Activated T-helper 1 cell treated with Interleukin-2 at 50 U/mL for 16 hours (primary cell): ENCODE results near the gene ALKAL2.

Source experiments
- DNase-seq: peaks from one replicate; pipeline ENCODE4 v3.0.0-alpha.2; 2020; ENCODE audit warnings: low read depth

ALKAL2 gene

DNA sequence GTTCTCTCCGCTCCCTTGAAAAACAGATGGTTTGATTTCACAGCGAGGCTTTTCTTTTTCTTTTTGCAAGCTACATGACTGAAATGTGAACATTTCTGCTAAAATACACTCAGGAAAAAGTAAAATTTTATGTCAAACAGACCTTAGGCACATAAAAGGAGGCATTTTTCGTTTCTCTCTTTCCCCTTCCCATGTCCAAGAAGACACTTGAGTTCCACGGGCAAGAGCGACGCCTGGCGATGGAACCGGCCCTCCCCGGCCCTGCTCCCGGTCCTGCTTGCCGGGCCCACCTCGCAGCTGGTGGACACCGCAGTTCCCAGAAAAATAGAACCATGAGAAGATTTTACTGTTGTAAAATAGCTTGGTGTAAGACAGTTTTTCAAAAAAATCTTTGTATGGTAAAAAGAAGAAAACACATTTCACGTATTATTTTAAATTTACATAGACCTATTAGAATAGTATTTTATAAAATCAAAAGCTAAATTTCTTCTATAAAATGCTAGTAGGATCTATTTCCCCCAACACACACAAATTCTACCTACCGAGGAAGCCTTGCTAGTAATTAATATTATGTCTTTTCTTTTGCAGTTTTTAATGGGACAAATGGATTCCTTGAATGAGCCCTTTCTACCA is 2.3 kb upstream of the ALKAL2 start:
- peak; percentile 22 for DNase-seq

- DNase-seq: no peak
Observed at GRCh38 chr2:289362-290089, 1.6 kb upstream of the ALKAL2 start.

GRCh38 chr2:288758-289361 is 969 bp upstream of the ALKAL2 start:
- DNase-seq: no peak

DNA sequence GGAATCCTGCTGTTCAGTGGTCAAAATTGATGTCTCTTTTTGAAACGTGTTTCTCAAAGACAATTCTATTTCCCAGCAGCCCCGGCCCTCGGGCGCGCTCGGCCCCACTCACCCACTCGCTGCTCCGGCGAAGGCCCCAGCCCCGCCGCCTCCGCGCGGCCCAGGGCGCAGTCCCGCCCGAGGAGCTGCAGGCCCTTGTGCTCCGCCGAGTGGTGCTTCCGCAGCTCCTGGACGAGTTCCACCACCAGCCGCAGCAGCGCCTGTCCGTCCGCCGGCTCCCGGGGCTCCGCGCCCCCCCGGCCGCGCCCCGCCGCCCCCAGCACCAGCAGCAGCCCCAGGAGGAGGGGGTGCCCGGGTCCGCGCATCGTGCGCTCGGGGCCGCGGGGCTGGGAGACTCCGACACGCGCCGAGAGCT is 413 bp downstream of the ALKAL2 start:
- no peak for DNase-seq

- no peak for DNase-seq
Observed at GRCh38 chr2:286774-287392, 1.0 kb downstream of the ALKAL2 start.

DNA sequence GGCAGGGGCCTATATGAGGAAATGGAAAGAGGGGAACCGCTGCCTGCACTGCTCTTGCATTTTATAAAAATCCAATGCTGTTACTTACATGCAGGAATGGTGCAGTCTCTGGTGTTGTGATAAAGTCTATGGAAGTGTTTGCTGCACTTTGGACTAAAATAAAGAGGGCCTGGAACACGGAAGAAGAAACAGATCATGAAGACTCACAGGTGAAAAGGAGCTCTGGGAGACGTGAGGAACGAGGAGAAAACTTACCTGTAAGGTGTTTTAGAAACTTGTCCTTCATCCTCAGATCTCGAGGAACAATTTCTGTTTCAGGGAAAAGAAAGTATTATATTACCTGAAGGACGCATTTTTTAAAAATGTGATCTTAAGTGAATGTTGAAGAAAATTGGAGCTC is 1.9 kb downstream of the ALKAL2 start:
- no peak for DNase-seq

GRCh38 chr2:285531-285930 is 2.4 kb downstream of the ALKAL2 start:
- DNase-seq: no peak

DNA sequence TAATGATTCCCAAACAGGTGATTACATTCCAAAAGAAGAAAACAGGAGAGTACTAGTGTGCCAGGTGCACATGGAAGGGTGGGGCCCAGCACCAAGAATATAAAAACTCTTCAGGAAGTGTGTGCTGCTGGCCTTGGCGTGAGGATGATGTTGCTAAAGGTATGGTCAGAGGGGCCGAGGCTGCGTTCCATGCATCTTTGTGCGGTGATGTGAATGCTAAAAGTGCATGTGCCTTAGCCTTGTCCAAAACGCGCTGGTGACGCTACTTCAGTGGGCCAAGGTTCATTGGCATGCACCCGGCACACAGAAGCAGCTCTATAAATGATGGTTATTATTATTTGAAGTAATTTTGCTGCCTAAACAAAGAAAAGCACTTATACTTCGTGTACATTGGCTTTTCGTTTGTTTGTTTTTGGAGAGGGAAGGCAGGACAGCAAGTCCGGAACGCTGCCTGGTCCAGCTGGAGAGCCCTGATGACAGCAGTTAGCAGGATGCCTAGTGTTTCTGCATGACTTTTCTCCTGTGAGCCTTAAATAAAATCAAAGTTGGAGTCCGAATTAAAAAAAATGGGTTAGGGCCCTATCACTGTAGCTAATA is 2.9 kb downstream of the ALKAL2 start:
- DNase-seq: no peak

GRCh38 chr2:283996-284794 is 3.7 kb downstream of the ALKAL2 start:
- no peak for DNase-seq

DNA sequence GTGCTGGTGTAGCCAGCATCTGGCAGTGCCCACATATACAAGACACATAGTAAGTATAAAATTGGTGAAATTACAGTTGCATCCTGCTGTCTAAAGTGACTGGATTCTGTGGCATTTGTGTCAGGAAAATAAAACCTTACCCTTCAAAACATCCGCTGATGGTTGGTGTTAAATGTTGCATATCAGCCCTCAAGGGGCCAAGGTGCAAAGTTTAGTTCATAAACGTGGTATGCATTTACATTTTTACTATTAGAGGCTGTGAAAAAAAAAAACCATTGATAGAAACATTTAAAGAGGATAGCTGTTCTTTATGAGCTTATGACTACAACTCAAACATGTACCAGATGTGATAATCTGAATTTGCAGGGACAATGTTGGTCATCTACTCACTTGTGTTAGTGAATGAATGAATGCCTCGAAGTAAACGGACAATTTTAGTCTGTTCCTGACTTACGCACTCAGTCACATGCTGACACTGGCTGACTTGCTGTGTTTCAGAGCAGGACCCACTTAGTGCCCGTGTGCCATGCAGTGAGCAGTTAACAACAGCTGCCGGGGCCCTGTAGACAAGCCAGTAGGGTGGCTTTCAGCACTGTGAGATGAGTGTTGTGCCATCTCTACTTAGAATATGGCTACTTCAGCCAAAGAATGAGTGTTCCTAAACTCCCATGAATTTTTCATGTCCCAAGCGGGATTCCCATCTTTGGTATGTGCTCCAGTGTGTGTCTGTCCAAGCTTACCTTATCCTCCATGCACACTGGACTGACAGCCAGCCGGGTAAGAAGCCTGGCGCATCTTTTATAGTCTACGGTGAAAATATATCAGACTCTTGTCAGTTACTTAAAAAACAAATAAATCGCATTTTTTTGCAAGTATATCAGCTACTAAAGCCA is 5.3 kb downstream of the ALKAL2 start:
- DNase-seq: no peak

DNA sequence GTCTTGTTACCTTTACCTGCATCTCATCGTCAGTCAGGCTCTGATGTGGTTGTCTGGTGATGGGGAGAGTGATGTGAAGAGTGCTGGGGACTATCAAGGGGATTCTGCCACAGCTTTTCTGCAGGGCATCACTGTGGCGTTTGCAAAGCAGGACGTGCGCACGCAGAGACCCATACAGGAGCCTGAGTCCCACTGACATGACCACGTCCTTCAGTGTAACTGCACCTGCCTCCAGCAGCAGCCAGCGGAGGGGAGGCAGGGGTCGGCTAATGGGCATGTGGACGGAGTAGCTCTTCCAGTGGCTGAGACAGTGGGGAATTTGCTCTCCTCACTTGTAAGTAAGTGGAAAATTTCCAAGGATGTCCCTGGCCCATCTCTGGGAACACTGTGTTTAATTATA is 6.5 kb downstream of the ALKAL2 start:
- no peak for DNase-seq

- DNase-seq: no peak
Observed at GRCh38 chr2:280650-281110, 7.2 kb downstream of the ALKAL2 start.

- no peak for DNase-seq
Observed at GRCh38 chr2:279956-280649, 7.8 kb downstream of the ALKAL2 start.

DNA sequence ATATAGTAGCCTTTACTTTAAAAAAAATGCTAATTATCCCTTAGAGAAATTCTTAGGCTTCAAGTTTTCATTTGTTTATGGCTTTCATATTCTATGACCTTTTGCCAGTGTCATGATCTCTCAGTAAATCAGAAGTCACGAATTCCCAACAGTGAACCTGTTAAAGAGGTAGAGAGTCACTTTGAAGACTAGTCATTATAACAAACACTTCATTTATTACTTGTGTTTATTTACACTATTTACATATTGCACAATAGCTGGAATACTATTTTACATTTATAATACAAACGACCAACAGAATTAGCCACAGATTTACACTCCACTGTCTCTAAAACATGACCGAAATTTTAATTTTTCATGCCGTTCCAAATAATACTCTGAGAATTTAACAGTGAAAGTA is 8.5 kb downstream of the ALKAL2 start:
- no peak for DNase-seq

GRCh38 chr2:278927-279320 is 9.0 kb downstream of the ALKAL2 start:
- no peak for DNase-seq

DNA sequence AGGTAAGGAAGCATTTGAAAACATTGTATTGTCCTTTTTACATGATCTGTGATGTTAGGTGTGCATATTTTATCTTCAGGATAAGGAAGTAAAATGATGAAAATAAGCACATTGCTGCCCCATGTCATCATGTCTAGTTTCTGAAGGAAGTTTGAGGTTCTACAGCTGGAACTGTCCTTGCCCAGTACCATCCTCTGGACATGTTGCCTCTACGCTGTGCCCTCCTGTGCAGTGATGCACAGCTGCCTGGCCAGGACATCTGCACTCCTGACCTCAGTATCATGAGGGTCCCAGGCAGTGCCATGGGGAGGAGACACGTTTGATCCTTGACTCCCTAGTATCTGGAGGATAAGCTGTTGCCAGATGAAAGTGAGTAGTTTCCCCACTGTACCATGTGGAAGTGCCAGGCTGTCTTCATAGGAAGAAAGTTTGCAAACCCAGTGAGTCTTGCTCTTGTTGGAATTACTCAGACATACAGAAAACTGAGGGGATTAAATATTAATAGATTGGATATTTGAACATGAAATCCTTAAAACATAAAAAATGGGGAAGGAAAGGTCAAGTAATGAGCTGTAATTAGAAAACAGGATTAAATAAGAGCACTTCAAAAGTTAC is 9.5 kb downstream of the ALKAL2 start:
- no peak for DNase-seq

- DNase-seq: no peak
Observed at GRCh38 chr2:275466-275865, 12.4 kb downstream of the ALKAL2 start.

DNA sequence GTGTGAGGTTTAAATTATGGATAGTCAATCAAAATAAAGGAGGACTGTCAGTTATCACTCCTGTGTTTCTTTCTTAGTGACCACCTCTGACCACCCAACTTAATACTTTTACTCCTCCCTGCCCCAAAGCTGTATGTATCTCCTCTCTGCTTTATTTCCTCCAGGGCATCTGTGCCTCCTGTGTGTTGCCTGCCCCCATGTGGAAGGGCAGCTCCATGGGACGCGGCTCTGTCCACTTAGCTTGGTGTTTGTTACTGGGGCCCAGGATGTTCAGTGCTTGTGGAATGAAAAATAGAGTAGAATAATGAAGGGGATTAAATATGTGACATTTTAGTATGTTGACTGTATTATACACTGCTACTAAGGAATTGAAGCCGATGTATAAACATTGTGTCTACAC is 13.4 kb downstream of the ALKAL2 start:
- DNase-seq: no peak

- no peak for DNase-seq
Observed at GRCh38 chr2:273333-273732, 14.6 kb downstream of the ALKAL2 start.

- no peak for DNase-seq
Observed at GRCh38 chr2:271917-272316, 16.0 kb downstream of the ALKAL2 start.
